Left ventricle myocardium superior (tissue), 1 donor: Measurements from ENCODE around the gene B4GALT4. TPM values are rescaled to one million over a fixed set of nuclear protein-coding genes. Genes with fewer than 3 reads are reported as not detected.

Source experiments
- ATAC-seq: fragments of 200-7000 bp; cut with Tn5 transposase; one replicate; pipeline ENCODE4 v1.9.1; 2020; ENCODE audit warnings: mild to moderate bottlenecking, moderate library complexity
- DNase-seq: peaks from one replicate; pipeline ENCODE4 v3.0.0-alpha.2; 2020
- intact Hi-C: fragments of 100-400 bp; cut with micrococcal nuclease; formaldehyde crosslinking; loops from one replicate; pipeline ENCODE4 v1.11.0; 2022
- total RNA-seq: library from RNA; stranded (reverse); fragmentation: NEBNext Ultra II Directional; extraction: Animal tissue kit (Norgen Biotek cat#: 25700); gene quantifications from one replicate; pipeline ENCODE4 v1.2.1, GENCODE V29; 2021
- donor health status: DM: no; HTN: yes; CAD: no; lungs with severe emphysema.

Gene B4GALT4
- total RNA-seq, 1 donor from 2014 or later, result 11.8 TPM

GRCh38 chr3:119240101-119240590, 532 bp downstream of the B4GALT4 start:
- DNase-seq (no peak), ATAC-seq (peak; percentile 10)
- intact Hi-C loops, result no loop called here

DNA sequence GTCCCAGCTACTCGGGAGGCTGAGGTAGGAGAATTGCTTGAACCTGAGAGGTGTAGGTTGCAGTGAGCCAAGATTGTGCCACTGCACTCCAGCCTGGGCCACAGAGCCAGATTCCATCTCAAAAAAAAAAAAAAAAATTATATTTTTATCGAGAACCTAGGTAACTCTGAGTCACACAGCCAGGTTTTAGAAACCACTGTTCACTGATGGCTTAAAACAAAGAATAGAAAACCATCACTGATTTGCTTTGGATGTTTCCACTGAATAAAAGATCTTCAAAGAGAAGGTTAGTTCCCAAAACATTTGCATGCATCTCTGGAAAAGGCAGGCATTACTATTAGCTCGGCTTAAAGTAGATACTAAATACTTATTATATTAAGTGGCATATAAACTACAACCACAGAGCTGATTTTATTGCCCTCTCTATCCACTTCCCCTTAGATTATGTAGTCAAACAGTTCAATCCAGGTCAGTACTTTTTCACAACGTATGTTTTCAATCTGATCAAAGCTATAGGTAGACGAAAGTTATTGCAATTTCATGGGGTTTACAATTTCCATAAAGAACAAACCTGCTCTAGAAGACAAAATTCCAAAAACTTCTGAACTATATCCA, 1.4 kb downstream of the B4GALT4 start:
- intact Hi-C loops, result no loop called here
- DNase-seq, result no peak
- ATAC-seq, result no peak

DNA sequence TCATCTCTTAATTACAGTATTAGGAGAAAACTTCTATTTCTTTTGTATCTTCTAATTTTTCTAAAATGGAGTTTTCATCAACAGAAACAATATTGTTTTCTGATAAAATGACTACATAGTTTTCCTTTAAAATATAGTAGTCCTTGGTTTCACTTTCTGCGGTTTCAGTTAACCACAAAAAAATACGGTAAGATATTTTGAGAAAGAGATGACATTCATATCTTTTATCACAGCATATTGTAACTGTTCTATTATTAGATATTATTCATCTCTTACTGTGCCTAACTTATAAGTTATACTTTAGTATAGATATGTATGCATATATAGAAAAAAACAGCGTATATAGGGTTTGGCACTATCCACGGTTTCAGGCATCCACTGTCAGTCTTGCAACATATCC, 2.3 kb downstream of the B4GALT4 start:
- ATAC-seq, result no peak
- no peak for DNase-seq
- intact Hi-C loops, result no loop called here

DNA sequence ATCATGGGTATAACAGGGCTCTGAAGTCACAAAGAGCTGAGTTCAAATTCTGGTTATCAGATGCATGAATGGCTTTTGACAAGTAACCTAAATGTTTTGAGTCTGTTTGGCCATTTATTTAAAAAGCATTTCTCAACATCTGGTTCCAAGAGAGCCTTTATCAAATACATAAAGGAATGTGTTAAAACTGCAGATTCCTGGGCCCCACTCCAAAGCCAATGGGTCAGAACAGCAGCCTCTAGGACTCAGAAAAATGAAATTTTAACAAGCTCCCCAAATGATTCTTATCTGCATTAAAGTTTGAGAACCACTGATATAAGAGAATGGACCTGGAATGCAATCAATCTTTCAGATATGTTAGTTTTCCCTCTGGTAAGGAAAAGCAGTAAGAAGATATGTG, 3.4 kb downstream of the B4GALT4 start:
- ATAC-seq (no peak), DNase-seq (no peak)
- intact Hi-C loops, result no loop called here

DNA sequence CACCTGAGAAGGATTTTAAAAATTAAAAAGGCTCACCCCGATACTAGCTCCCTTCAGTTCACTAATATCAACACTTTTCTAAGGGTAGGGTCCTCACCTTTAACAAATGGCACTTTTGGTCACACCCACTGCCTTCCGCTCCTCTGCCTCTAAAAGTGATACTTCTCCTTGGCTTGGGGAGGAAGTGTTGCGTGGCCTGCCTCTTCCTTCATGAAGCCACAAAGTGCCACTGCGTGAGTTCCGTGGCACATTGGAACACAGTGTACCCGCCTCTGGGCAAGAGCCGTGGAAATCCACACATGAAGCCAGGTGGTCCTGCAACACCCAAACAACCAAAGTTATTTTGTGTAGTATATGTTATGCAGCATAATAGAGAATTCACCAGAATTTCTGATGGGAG, 3.9 kb downstream of the B4GALT4 start:
- intact Hi-C loops, result no loop called here
- DNase-seq, result peak; percentile 50
- ATAC-seq, result no peak

DNA sequence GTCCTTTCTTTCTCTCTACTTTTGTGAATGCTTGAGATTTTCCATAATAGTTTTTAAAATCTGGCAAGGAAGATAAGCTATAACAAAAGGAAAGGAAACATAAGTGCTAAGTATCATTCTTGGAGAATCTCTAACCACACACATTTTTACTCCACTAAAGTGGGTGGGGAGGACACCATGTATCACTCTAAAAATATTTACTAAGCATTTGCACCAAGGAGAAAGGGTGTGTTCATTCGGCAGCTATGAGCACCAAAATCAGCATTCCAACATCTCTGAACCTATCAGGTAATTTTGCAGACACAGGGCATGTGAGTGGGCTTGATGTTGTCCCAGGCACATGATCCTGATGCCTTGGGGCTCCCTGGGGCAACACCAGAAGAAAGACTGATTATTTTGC, 5.5 kb downstream of the B4GALT4 start:
- no peak for DNase-seq
- no peak for ATAC-seq
- intact Hi-C loops, result no loop called here

DNA sequence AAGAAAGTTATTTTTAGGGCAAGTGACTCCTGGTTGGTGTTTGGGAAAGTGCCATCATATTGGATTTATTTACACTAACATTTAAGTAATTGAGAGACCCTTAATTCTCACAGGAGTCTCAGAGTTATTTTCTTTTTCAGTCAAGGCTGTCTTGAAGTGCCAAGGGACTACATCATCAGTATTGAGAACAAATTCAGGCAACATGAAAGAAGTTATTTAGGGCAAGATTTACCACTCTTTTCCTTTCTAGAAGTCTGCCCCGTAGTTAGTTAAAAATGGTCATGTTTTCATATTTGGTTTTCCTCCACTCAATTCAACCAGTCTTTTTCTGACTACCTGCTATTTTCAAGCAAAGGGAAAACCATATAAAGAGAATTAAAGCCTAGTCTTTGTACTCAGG, 6.1 kb downstream of the B4GALT4 start:
- no peak for ATAC-seq
- intact Hi-C loops, result no loop called here

GRCh38 chr3:119230745-119231144, 9.9 kb downstream of the B4GALT4 start:
- ATAC-seq, result no peak
- intact Hi-C loops, result no loop called here
- DNase-seq, result no peak

More for the DNA sequence above, 6.1 kb downstream of the B4GALT4 start:
- DNase-seq, result no peak

GRCh38 chr3:119230071-119230470, 10.6 kb downstream of the B4GALT4 start:
- ATAC-seq, result no peak
- no peak for DNase-seq
- intact Hi-C loops, result no loop called here

DNA sequence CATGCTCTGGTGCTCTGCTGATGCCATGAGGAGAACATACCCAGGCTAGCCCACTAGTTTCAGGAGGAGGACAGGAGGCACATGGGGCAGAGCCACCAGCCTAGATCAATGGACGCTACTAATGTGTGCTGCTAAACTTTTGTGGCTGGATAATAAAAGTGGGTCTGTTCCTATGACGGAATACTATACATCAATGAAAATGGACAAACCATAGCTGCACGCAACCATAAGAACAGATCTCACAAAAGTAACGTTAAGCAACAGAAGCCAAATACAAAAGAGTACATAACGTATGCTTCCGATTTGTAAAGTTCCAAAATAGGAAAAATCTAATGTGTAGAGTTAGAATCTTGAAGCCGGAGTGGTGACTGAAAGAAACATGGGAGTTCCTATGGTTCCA, 11.5 kb downstream of the B4GALT4 start:
- intact Hi-C loops, result no loop called here
- ATAC-seq, result no peak
- no peak for DNase-seq

DNA sequence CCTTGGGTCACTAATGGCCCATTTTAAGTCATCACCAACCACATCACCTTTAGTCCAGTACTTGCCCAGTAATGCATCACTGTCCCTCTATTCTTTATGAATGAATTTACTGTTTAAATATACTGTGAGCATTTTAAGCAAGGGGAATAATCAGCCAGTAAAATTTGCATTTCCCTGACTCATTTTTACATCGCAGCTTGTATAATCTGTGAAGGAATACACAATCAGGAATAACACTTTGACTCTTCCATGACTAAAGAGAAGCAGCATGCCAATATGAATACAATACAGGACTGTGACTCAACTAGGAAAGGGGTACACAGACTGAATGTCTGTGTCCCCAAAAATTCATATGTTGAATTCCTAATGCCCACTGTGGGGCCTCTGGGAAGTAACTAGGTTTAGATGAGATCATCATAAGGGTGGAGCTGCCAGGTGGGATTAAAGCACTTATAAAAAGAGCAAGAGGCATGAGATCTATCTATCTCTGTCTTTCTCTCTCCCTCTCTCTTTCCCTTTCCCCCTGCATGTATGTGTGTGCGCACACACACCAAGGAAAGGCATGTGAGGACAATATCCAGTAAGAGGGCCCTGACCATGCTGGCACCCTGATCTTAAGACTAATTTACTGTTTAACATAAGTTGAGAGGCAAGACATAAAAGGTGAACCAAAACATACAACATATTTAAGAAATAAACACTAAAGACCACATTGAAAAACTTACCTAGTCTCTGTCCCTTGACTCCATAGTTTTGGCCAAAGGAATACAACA, 12.1 kb downstream of the B4GALT4 start:
- no peak for DNase-seq
- intact Hi-C loops, result no loop called here
- no peak for ATAC-seq

GRCh38 chr3:119227070-119227850, 13.4 kb downstream of the B4GALT4 start:
- intact Hi-C loops, result no loop called here
- DNase-seq, result no peak
- ATAC-seq, result no peak

DNA sequence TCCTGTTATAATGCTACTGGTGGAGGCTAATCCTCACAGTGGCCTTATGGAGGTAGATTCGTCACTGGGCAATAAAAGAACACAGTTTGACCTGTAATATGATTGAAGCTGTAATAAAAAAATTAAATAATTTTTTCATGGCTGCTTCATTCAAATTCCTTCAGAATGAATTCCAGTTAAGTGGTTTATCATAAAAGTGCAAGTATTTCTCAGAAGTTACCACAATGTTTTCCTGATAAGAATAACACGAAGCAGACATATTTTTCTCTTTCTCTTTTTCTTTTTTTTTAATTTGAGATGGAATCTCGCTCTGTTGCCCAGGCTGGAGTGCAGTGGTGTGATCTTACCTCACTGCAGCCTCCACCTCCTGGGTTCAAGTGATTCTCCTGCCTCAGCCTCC, 15.6 kb downstream of the B4GALT4 start:
- DNase-seq (no peak), ATAC-seq (no peak)
- intact Hi-C loops, result no loop called here

GRCh38 chr3:119223511-119223910, 17.2 kb downstream of the B4GALT4 start:
- ATAC-seq, result no peak

DNA sequence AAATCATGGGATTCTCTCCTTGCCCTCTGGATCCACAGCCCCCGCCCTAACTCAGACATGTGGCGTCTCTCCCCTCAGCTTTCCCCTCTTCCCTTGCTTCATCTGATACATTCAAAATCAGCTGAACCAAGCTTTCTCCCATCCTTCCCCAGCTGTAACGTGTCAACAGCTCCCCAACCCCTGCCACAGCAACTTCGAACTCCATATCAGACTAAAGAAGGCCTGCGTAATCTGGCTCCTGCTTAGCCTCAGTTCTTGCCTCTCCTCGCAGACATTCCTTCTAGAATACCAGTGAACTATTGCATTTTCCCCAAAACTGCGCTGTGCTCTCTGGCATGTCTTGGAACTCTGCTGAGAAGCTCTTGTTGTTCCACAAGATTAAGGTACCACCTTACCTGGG, 18.3 kb downstream of the B4GALT4 start:
- no peak for DNase-seq
- ATAC-seq, result no peak
- intact Hi-C loops, result no loop called here

More at GRCh38 chr3:119223511-119223910, 17.2 kb downstream of the B4GALT4 start:
- no peak for DNase-seq
- intact Hi-C loops, result no loop called here

DNA sequence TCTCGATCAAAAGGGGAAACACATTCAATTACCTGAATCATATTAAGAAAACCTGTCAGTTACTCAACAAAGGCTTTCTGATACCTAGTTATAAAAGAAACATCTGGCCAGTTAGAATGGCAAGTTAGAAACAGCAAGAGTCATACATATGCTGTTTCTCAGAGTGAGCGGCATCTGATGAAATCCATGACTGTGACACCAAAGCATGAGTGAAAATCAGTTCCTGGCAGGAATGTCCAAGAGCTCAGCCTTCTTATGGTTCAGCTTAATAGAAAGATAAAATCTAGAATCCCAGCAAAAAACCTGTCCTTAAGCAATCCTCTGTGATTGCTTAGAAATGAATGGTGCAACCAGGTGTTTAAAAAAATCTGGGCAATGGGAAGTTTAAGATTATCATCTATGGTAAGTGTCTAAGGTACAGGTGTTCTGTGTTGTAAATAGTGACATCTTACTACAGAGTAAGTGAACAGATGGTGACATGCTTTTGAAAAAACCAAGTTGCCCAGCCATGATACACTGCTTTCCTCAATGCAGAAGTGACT, 18.8 kb downstream of the B4GALT4 start:
- DNase-seq (no peak), ATAC-seq (no peak)
- intact Hi-C loops, result no loop called here

GRCh38 chr3:119220970-119221667, 19.6 kb downstream of the B4GALT4 start:
- ATAC-seq, result no peak
- intact Hi-C loops, result no loop called here
- DNase-seq, result no peak

DNA sequence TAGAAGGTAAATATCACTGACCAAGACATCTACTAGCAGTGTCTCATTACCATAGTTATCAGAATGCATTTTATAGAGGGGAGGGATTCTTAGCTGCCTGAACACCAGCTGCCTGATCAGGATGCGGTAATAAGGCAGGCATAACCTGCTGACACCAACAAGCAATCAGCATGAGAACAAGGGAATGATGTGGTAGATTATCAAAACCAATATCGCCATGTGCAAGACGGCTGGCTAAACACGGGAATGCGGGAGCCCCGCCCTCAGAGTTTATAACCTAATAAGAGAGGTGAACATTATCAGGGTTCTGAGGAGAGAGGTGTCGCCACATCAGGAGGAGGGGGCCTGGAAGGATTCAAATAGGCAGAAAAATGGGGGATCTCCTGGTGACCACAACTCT, 20.5 kb downstream of the B4GALT4 start:
- DNase-seq, result no peak
- no peak for ATAC-seq
- intact Hi-C loops, result no loop called here

DNA sequence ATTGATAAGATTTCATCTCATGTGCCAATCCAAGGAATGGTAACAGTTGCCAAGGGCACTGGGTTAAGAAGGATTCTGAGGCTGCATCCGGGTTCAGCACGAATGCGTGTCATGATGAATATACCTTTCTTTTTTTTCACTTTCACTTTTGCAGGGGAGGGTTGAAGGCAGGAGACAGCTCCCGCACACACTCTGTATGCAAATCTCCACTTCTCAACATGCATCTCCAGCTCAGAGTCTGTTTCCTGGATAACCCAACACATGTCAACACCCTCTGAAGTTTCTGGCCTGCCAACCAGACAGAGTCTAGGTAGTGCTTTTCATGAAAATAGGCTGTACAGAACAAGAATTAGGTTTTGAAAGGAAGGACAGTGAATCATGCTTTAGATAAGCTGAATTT, 21.6 kb downstream of the B4GALT4 start:
- ATAC-seq, result no peak
- DNase-seq, result no peak
- intact Hi-C loops, result no loop called here
